Superior temporal gyrus (tissue), 1 donor: ENCODE measurements around the gene SNRPB2.

Experiments
- DNase-seq: peaks from one replicate; pipeline ENCODE4 v3.0.0-alpha.2; 2016; ENCODE audit errors: extremely low spot score

SNRPB2 gene

DNA sequence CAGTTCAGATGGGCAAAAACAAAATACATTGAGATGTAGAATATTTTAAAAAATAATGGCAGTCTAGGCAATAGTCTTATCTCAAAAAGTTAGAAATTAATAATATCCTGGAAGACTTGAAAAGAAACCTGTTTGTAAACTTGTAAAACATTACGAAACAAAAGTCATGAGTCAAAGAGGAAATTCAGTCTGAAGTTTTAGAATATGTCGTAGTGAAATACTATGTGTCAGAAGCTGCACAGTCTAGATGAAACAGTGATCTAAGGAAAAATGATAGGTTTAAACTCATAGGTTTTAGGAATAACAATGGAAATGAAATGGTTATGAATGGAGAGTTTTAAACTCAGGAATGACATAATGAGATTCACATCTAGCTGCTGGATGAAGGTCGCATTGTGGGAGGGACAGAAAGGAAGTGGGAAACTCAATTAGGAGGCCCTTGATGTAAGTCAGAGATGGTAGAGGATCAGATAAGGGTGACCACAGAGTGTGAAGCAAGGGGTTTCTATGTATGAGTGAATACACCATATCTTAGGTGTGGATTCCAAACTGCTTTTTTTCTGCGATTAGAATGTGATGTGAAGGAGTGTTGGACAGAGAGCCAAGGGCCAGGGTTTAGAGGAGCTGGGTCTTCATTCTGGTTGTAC is 2.8 kb downstream of the SNRPB2 start:
- no peak for DNase-seq

- no peak for DNase-seq
Observed at GRCh38 chr20:16740365-16741072, 10.7 kb downstream of the SNRPB2 start.

DNA sequence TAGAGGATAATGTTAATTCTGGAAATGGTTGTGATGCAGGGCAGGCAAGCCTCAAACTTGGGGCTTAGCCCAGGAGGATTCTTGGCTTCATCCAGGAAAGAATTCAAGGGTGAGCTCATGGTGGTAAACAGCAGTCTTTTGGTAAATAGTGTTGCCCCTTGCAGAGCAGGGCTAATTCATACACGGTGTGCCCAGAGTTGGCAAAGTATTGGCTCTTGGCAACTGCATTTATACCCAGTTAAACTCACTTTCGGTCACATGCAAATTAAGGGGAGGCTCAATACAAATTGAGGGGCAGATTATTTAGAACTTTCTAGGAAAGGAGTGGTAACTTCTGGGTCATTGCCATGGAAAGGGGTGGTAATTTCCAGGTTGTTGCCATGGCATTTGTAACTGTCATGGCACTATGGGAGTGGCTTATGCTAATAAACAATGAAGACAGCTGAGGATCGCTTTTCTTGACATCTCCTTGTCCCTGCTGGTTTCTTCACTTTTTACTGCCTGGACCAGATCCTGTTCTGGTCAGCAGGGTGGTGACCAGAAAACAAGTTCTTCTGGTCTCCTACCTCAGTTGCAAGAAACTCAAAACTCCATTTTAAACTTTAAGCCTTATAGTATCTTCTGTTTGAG is 14.5 kb downstream of the SNRPB2 start:
- DNase-seq: no peak

GRCh38 chr20:16745204-16745603 is 15.4 kb downstream of the SNRPB2 start:
- no peak for DNase-seq

GRCh38 chr20:16747291-16747811 is 17.5 kb downstream of the SNRPB2 start:
- no peak for DNase-seq

GRCh38 chr20:16748308-16748900 is 18.6 kb downstream of the SNRPB2 start, which contains the start of gene OTOR:
Gene OTOR, plus strand, starts transcription at chr20:16748358. Its CDS starts 44 bp downstream, at chr20:16748402.
- DNase-seq: no peak

GRCh38 chr20:16749573-16749972 is 19.7 kb downstream of the SNRPB2 start:
- DNase-seq: no peak

DNA sequence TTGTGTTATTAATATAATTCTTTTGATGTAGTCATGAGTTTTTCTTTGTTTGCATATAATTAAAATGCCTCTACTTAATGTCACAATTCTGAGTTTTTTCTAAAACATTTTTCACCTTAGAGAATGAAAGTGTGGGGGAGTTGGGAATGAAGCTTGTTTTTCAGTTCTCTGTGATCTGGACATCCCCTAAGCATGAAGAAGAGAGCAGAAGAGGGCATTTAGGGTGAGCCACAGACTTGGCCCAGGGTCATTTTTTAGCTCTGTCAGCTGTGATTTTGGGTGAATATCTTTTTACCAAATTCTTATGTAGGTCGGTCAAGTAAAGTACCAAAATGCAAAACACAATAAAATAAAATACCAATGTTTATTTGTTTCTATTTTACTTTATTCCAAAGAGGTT is 22.3 kb downstream of the SNRPB2 start:
- DNase-seq: no peak

GRCh38 chr20:16752901-16753300 is 23.1 kb downstream of the SNRPB2 start:
- DNase-seq: no peak

- no peak for DNase-seq
Observed at GRCh38 chr20:16758454-16759180, 28.8 kb downstream of the SNRPB2 start.

DNA sequence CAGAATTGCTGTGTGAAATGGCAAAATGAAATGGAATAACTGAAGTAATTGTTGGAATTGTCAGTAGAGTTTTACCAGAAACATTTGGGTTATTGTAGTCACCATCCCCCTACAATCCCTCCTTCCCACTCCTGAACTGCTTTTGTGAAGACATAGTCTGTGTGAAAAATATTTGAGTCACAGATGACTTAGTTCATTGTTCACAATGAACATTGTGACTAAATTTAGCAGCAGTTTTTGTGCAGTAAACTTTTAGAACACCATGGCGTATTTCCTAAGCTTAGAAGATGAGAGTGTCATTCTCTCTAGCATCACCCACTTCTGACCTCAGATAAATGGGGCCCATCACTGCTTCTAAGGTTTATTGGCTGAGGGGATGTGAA is 29.3 kb downstream of the SNRPB2 start:
- peak; percentile 40 for DNase-seq

GRCh38 chr20:16760431-16761304 is 30.8 kb downstream of the SNRPB2 start:
- DNase-seq: no peak

- peak; percentile 91 for DNase-seq
Observed at GRCh38 chr20:16761305-16761829, 31.5 kb downstream of the SNRPB2 start.

DNA sequence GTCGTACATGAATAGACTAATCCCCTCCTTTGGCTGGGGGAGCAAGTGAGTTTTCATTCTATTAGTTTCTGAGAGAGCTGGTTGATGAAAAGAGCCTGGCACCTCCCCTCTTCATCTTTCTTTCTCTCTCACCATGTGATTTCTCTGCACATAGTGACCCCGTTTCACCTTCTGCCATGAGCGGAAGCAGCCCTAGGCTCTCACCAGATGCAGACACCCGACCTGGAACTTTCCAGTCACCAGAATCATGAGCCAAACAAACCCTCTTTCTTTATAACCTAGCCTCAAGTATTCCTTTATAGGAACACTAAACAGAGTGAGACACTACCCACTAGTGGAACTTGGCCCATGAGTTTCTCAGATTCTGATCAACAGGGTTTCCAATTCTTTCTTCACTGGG is 34.7 kb downstream of the SNRPB2 start:
- no peak for DNase-seq

- no peak for DNase-seq
Observed at GRCh38 chr20:16771213-16771612, 41.4 kb downstream of the SNRPB2 start.

DNA sequence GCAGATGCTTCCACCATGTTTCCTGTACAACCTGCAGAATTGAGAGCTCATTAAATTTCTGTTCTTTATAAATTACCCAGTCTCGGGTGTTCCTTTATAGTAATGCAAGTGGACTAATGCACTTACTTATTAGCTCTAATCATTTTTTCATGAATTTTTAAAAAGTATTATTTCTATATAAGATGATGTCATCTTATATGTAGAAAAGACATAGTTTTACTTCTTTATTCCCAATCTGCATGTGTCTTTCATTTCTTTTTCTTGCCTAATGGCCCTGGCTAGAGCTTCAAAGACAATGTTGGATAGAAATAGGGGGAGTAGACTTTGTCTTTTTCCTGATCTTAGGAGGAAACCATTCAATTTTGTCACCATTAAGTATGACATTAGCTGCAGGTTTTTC is 46.1 kb downstream of the SNRPB2 start:
- no peak for DNase-seq

DNA sequence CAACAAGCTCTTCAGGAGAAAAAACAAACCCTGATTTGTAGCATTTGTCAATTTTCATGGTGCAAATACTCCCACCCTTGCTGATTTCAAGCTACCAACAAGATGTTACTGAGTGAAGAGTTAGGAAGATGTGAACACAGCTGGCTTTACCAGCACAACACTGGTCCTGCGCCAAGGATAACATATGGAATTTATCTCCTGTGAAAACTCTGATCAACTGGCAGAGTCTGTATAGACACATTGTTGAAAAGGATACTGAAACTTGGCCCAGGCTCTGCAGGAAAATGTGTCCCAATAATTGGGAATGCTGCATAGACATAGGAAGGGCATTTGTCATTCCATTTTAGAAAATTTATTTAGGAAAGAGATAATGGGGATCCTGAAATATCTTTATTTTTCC is 47.3 kb downstream of the SNRPB2 start:
- no peak for DNase-seq

GRCh38 chr20:16778159-16778558 is 48.3 kb downstream of the SNRPB2 start:
- no peak for DNase-seq

GRCh38 chr20:16781496-16781895 is 51.7 kb downstream of the SNRPB2 start:
- no peak for DNase-seq

- no peak for DNase-seq
Observed at GRCh38 chr20:16785226-16785625, 55.4 kb downstream of the SNRPB2 start.
